Measurements from ENCODE around the gene INPP5D. TPM values are rescaled to one million over a fixed set of nuclear protein-coding genes. Genes with fewer than 3 reads are reported as not detected.
"Not testable (repeated sequence)": the region's sequence is repeated elsewhere in the genome, so short reads cannot be mapped to it uniquely, and the experiment has no call there.

The INPP5D gene
- total and polyA plus RNA-seq, 5 donors from 2014 or later = 56.9 to 278 (median 69.9) TPM

DNA sequence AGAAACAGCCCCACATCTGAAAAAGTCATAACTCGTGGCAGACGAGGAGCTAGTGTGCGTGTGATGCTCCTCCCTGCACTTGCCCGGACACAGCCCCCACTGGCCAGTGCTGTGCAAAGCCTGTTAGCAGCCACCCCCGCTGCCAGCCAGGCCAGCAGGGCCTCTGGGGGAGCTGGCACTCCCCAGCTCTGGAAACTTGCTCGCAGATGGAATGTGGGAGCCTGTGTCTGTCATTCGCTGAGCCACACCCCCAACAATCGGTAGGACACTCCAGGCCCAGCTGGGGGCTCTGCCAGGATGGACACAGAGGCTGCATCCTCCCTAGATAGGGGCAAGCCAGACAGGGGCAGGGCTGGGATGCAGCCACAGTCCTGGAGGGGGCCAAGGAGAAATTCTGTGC lies 128.9 kb downstream of the INPP5D start:
- Histone ChIP-seq H3K27me3 (ENCODE audit: control insufficient read depth, insufficient read depth, low read length) (no peaks in the 10 kb centered on the region), H3K4me1 (ENCODE audit: control insufficient read depth, insufficient read depth, low read length, poor library complexity, severe bottlenecking) (no peaks in the 10 kb centered on the region), H3K4me3 (ENCODE audit: low read depth, low read length) (no peak overlapping the region), H3K9me3 (ENCODE audit: control insufficient read depth in 2 of 2, low read length in 2 of 2) (no peaks in the 10 kb centered on the region), H3K27ac (ENCODE audit: insufficient read depth, low read length, poor library complexity, severe bottlenecking) (no peak overlapping the region), H3K36me3 (ENCODE audit: control insufficient read depth, insufficient read depth, low read length) (peaks cover 97% of the 10 kb centered on the region)
- Mint-ChIP-seq H3K9me3 (no peaks in the 10 kb centered on the region), H3K36me3 (peaks cover 78% of the 10 kb centered on the region), H3K4me1 (peaks cover 0 to 9% (median 3%) of the 10 kb centered on the region in 4 donors), H3K27me3 (no peaks in the 10 kb centered on the region), H3K27ac (peak overlapping the region in 1 of 3 donors; percentile 62), H3K4me3 (no peak overlapping the region)
- DNase-seq (no peak), ATAC-seq (ENCODE audit: low read depth in 2 of 2) (no peak)

DNA sequence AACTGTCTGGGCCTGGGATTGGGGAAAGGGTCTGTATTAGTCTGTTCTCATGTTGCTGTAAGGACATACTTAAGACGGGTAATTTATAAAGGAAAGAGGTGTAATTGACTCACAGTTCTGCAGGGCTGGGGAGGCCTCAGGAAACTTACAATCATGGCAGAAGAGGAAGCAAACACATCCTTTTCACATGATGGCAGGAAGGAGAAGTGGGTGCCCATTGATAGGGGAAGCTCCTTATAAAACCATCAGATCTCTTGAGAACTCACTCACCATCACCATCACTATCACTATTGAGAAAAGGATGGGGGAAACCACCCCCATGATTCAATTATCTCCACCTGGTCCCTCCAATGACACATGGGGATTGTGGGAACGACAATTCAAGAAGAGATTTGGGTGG lies 130.9 kb downstream of the INPP5D start:
- Mint-ChIP-seq H3K36me3 (peaks cover 73% of the 10 kb centered on the region), H3K4me3 (peak overlapping the region in 1 of 4 donors; percentile 32), H3K27ac (peak overlapping the region in 1 of 3 donors; percentile 55)
- DNase-seq; H3K27ac ChIP-seq (ENCODE audit: insufficient read depth, low read length, poor library complexity, severe bottlenecking); H3K4me1 ChIP-seq (ENCODE audit: control insufficient read depth, insufficient read depth, low read length, poor library complexity, severe bottlenecking); H3K4me1 Mint-ChIP-seq; ATAC-seq (ENCODE audit: low read depth in 2 of 2); H3K27me3 Mint-ChIP-seq; H3K4me3 ChIP-seq (ENCODE audit: low read depth, low read length); H3K27me3 ChIP-seq (ENCODE audit: control insufficient read depth, insufficient read depth, low read length); H3K9me3 ChIP-seq (ENCODE audit: control insufficient read depth in 2 of 2, low read length in 2 of 2); H3K9me3 Mint-ChIP-seq: not testable (repeated sequence)
- peaks cover 97% of the 10 kb centered on the region for H3K36me3 ChIP-seq (ENCODE audit: control insufficient read depth, insufficient read depth, low read length)

GRCh38 chr2:233193738-233194137 lies 133.6 kb downstream of the INPP5D start:
- peaks cover 0 to 9% (median 3%) of the 10 kb centered on the region in 4 donors for H3K4me1 Mint-ChIP-seq
- no peak overlapping the region for H3K4me3 Mint-ChIP-seq
- DNase-seq = no peak
- Histone ChIP-seq H3K9me3 (ENCODE audit: control insufficient read depth in 2 of 2, low read length in 2 of 2) (no peaks in the 10 kb centered on the region), H3K36me3 (ENCODE audit: control insufficient read depth, insufficient read depth, low read length) (peaks cover 97% of the 10 kb centered on the region), H3K4me1 (ENCODE audit: control insufficient read depth, insufficient read depth, low read length, poor library complexity, severe bottlenecking) (no peaks in the 10 kb centered on the region), H3K27me3 (ENCODE audit: control insufficient read depth, insufficient read depth, low read length) (no peaks in the 10 kb centered on the region), H3K4me3 (ENCODE audit: low read depth, low read length) (no peak overlapping the region), H3K27ac (ENCODE audit: insufficient read depth, low read length, poor library complexity, severe bottlenecking) (no peak overlapping the region)
- ATAC-seq (ENCODE audit: low read depth in 2 of 2) = no peak
- no peaks in the 10 kb centered on the region for H3K27me3 Mint-ChIP-seq
- H3K36me3 Mint-ChIP-seq = peaks cover 79% of the 10 kb centered on the region
- H3K27ac Mint-ChIP-seq = peak overlapping the region in 2 of 3 donors; percentile 35 to 63
- no peaks in the 10 kb centered on the region for H3K9me3 Mint-ChIP-seq

DNA sequence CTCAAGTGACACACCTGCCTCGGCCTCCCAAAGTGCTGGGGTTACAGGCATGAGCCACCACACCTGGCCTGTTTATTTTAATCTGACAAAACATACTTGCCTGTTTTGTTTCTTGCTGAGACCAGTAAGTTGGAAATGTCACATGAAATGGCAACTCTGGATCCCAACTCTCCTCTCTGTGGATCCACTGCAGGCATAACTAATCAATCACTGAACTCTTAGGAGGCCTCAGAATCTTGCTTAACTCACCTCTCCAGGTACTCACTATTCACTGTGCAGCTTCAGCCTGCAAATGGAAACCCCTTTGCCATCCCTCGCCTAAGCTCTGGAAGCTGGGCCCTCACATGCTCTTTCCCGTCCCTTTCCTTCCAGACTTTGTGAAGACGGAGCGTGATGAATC lies 134.9 kb downstream of the INPP5D start:
- no peaks in the 10 kb centered on the region for H3K9me3 ChIP-seq (ENCODE audit: control insufficient read depth in 2 of 2, low read length in 2 of 2)
- H3K4me1 Mint-ChIP-seq = peaks cover 0 to 9% (median 3%) of the 10 kb centered on the region in 4 donors
- no peaks in the 10 kb centered on the region for H3K9me3 Mint-ChIP-seq
- DNase-seq = no peak
- H3K4me3 ChIP-seq (ENCODE audit: low read depth, low read length) = no peak overlapping the region
- H3K27me3 Mint-ChIP-seq = no peaks in the 10 kb centered on the region
- H3K4me3 Mint-ChIP-seq = no peak overlapping the region
- ATAC-seq (ENCODE audit: low read depth in 2 of 2) = no peak
- H3K36me3 ChIP-seq (ENCODE audit: control insufficient read depth, insufficient read depth, low read length) = peaks cover 91% of the 10 kb centered on the region
- peak overlapping the region in 1 of 3 donors; percentile 83 for H3K27ac Mint-ChIP-seq
- H3K27me3 ChIP-seq (ENCODE audit: control insufficient read depth, insufficient read depth, low read length) = no peaks in the 10 kb centered on the region
- no peaks in the 10 kb centered on the region for H3K4me1 ChIP-seq (ENCODE audit: control insufficient read depth, insufficient read depth, low read length, poor library complexity, severe bottlenecking)
- H3K36me3 Mint-ChIP-seq = peaks cover 72% of the 10 kb centered on the region
- no peak overlapping the region for H3K27ac ChIP-seq (ENCODE audit: insufficient read depth, low read length, poor library complexity, severe bottlenecking)

GRCh38 chr2:233197022-233197421 lies 136.9 kb downstream of the INPP5D start:
- Histone ChIP-seq H3K9me3 (ENCODE audit: control insufficient read depth in 2 of 2, low read length in 2 of 2) (no peaks in the 10 kb centered on the region), H3K27ac (ENCODE audit: insufficient read depth, low read length, poor library complexity, severe bottlenecking) (no peak overlapping the region), H3K4me3 (ENCODE audit: low read depth, low read length) (no peak overlapping the region), H3K36me3 (ENCODE audit: control insufficient read depth, insufficient read depth, low read length) (peaks cover 89% of the 10 kb centered on the region), H3K27me3 (ENCODE audit: control insufficient read depth, insufficient read depth, low read length) (no peaks in the 10 kb centered on the region), H3K4me1 (ENCODE audit: control insufficient read depth, insufficient read depth, low read length, poor library complexity, severe bottlenecking) (no peaks in the 10 kb centered on the region)
- Mint-ChIP-seq H3K4me3 (no peak overlapping the region), H3K36me3 (peaks cover 71% of the 10 kb centered on the region), H3K9me3 (peaks cover 0 to 3% (median 0%) of the 10 kb centered on the region in 7 donors), H3K4me1 (peaks cover 0 to 4% (median under 1%) of the 10 kb centered on the region in 4 donors), H3K27me3 (no peaks in the 10 kb centered on the region), H3K27ac (peak overlapping the region; percentile 60 to 72 (median 63))
- DNase-seq = no peak
- ATAC-seq (ENCODE audit: low read depth in 2 of 2) = no peak

DNA sequence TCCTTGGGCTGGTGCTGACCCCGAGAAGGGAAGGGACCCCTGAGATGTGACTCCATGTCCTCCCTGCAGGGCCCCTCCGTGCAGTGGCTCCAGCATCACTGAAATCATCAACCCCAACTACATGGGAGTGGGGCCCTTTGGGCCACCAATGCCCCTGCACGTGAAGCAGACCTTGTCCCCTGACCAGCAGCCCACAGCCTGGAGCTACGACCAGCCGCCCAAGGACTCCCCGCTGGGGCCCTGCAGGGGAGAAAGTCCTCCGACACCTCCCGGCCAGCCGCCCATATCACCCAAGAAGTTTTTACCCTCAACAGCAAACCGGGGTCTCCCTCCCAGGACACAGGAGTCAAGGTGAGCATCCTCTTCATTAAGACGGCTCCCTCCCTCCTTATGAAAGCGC lies 137.9 kb downstream of the INPP5D start:
- Mint-ChIP-seq H3K9me3 (peaks cover 0 to 6% (median 0%) of the 10 kb centered on the region in 7 donors), H3K27me3 (no peaks in the 10 kb centered on the region), H3K4me1 (peaks cover 0 to 2% (median 0%) of the 10 kb centered on the region in 4 donors), H3K4me3 (no peak overlapping the region), H3K27ac (no peak overlapping the region), H3K36me3 (peaks cover 71% of the 10 kb centered on the region)
- DNase-seq (no peak), ATAC-seq (ENCODE audit: low read depth in 2 of 2) (no peak)
- Histone ChIP-seq H3K27ac (ENCODE audit: insufficient read depth, low read length, poor library complexity, severe bottlenecking) (no peak overlapping the region), H3K36me3 (ENCODE audit: control insufficient read depth, insufficient read depth, low read length) (peaks cover 90% of the 10 kb centered on the region), H3K4me3 (ENCODE audit: low read depth, low read length) (no peak overlapping the region), H3K4me1 (ENCODE audit: control insufficient read depth, insufficient read depth, low read length, poor library complexity, severe bottlenecking) (no peaks in the 10 kb centered on the region), H3K9me3 (ENCODE audit: control insufficient read depth in 2 of 2, low read length in 2 of 2) (peaks cover 3 to 8% of the 10 kb centered on the region in 2 experiments), H3K27me3 (ENCODE audit: control insufficient read depth, insufficient read depth, low read length) (no peaks in the 10 kb centered on the region)

GRCh38 chr2:233199870-233200269 lies 139.7 kb downstream of the INPP5D start:
- H3K4me1 Mint-ChIP-seq = peaks cover 0 to 2% (median under 1%) of the 10 kb centered on the region in 4 donors
- peaks cover 88% of the 10 kb centered on the region for H3K36me3 ChIP-seq (ENCODE audit: control insufficient read depth, insufficient read depth, low read length)

DNA sequence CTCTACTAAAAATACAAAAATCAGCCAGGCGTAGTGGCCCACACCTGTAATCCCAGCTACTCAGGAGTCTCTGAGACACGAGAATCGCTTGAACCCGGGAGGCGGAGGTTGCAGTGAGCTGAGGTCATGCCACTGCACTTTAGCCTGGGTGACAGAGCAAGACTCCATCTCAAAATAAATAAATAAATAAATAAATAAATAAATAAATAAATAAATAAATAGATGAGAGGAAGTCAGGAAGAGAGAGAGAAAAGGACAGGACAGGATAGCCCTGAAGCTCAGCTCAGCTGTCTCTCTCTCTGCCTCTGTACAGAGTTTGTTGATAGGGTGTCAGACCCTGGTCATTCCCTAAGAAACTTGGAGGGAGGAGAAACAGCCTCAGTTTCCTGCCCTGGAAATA lies 140.6 kb downstream of the INPP5D start:
- not testable (repeated sequence) for ATAC-seq (ENCODE audit: low read depth in 2 of 2); H3K9me3 Mint-ChIP-seq; H3K4me3 ChIP-seq (ENCODE audit: low read depth, low read length); H3K4me1 Mint-ChIP-seq; DNase-seq; H3K4me3 Mint-ChIP-seq; H3K27me3 ChIP-seq (ENCODE audit: control insufficient read depth, insufficient read depth, low read length); H3K9me3 ChIP-seq (ENCODE audit: control insufficient read depth in 2 of 2, low read length in 2 of 2); H3K4me1 ChIP-seq (ENCODE audit: control insufficient read depth, insufficient read depth, low read length, poor library complexity, severe bottlenecking); H3K27me3 Mint-ChIP-seq; H3K27ac ChIP-seq (ENCODE audit: insufficient read depth, low read length, poor library complexity, severe bottlenecking)
- Mint-ChIP-seq H3K36me3 (peaks cover 69% of the 10 kb centered on the region), H3K27ac (peak overlapping the region in 2 of 3 donors; percentile 47 to 71)
- H3K36me3 ChIP-seq (ENCODE audit: control insufficient read depth, insufficient read depth, low read length) = peaks cover 78% of the 10 kb centered on the region

More at GRCh38 chr2:233199870-233200269, 139.7 kb downstream of the INPP5D start:
- ATAC-seq (ENCODE audit: low read depth in 2 of 2) (no peak), DNase-seq (no peak)
- H3K9me3 Mint-ChIP-seq = peaks cover 0 to 8% (median 0%) of the 10 kb centered on the region in 7 donors
- H3K4me3 Mint-ChIP-seq = no peak overlapping the region
- Histone ChIP-seq H3K27ac (ENCODE audit: insufficient read depth, low read length, poor library complexity, severe bottlenecking) (no peak overlapping the region), H3K9me3 (ENCODE audit: control insufficient read depth in 2 of 2, low read length in 2 of 2) (peaks cover 3 to 8% of the 10 kb centered on the region in 2 experiments), H3K4me1 (ENCODE audit: control insufficient read depth, insufficient read depth, low read length, poor library complexity, severe bottlenecking) (no peaks in the 10 kb centered on the region), H3K4me3 (ENCODE audit: low read depth, low read length) (no peak overlapping the region), H3K27me3 (ENCODE audit: control insufficient read depth, insufficient read depth, low read length) (no peaks in the 10 kb centered on the region)
- peak overlapping the region in 1 of 3 donors; percentile 84 for H3K27ac Mint-ChIP-seq
- H3K36me3 Mint-ChIP-seq = peaks cover 72% of the 10 kb centered on the region
- no peaks in the 10 kb centered on the region for H3K27me3 Mint-ChIP-seq
